Neural crest cell (in vitro differentiated cells): Measurements from ENCODE around the gene ABCB4. TPM values are rescaled to one million over a fixed set of nuclear protein-coding genes. Genes with fewer than 3 reads are reported as not detected.

Experiments used
- DNase-seq: peaks from one replicate; pipeline ENCODE4 v3.0.0; 2021; ENCODE audit warnings: low read depth, mixed read lengths, low spot score
- H3K27ac Mint-ChIP-seq: one replicate; pipeline ENCODE4 v1.8.0; 2021; ENCODE audit warnings: mild to moderate bottlenecking, mixed read lengths; ENCODE audit not compliant: unreplicated experiment
- H3K27me3 Mint-ChIP-seq: 2 replicates; pipeline ENCODE4 v1.8.0; 2021; ENCODE audit warnings: low read depth, mild to moderate bottlenecking, mixed read lengths
- H3K36me3 Mint-ChIP-seq: 2 replicates; pipeline ENCODE4 v1.8.0; 2021; ENCODE audit warnings: low read depth, mild to moderate bottlenecking, mixed read lengths
- H3K4me1 Mint-ChIP-seq: 2 replicates; pipeline ENCODE4 v1.8.0; 2021; ENCODE audit warnings: mixed read lengths
- H3K4me3 Mint-ChIP-seq: one replicate; pipeline ENCODE4 v1.8.0; 2021; ENCODE audit warnings: mild to moderate bottlenecking, mixed read lengths
- H3K9me3 Mint-ChIP-seq: 2 replicates; pipeline ENCODE4 v1.8.0; 2021; ENCODE audit warnings: mixed read lengths
- total RNA-seq: library from RNA; stranded (reverse); gene quantifications from 2 replicates; pipeline ENCODE4 v1.2.1, GENCODE V29; 2021
- TF ChIP-seq, protein P1 (sequence below): fragments of 200-600 bp; sonication (generic); conservative IDR thresholded peaks from 2 replicates; pipeline ENCODE4 v1.5.0; 2021; ENCODE audit warnings: antibody characterized with exemption, mild to moderate bottlenecking

Gene ABCB4
- total RNA-seq, 1 donor from 2014 or later = 5.8 TPM

- TF ChIP-seq, protein P1, sequence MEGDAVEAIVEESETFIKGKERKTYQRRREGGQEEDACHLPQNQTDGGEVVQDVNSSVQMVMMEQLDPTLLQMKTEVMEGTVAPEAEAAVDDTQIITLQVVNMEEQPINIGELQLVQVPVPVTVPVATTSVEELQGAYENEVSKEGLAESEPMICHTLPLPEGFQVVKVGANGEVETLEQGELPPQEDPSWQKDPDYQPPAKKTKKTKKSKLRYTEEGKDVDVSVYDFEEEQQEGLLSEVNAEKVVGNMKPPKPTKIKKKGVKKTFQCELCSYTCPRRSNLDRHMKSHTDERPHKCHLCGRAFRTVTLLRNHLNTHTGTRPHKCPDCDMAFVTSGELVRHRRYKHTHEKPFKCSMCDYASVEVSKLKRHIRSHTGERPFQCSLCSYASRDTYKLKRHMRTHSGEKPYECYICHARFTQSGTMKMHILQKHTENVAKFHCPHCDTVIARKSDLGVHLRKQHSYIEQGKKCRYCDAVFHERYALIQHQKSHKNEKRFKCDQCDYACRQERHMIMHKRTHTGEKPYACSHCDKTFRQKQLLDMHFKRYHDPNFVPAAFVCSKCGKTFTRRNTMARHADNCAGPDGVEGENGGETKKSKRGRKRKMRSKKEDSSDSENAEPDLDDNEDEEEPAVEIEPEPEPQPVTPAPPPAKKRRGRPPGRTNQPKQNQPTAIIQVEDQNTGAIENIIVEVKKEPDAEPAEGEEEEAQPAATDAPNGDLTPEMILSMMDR = no peak
- Mint-ChIP-seq H3K27me3 (no peaks in the 10 kb centered on the region), H3K9me3 (peaks cover 3% of the 10 kb centered on the region), H3K4me1 (no peaks in the 10 kb centered on the region), H3K27ac (no peak overlapping the region), H3K36me3 (peaks cover 18% of the 10 kb centered on the region), H3K4me3 (no peak overlapping the region)
- DNase-seq = no peak
Measured at GRCh38 chr7:87375662-87376435, 99.6 kb downstream of the ABCB4 start.

DNA sequence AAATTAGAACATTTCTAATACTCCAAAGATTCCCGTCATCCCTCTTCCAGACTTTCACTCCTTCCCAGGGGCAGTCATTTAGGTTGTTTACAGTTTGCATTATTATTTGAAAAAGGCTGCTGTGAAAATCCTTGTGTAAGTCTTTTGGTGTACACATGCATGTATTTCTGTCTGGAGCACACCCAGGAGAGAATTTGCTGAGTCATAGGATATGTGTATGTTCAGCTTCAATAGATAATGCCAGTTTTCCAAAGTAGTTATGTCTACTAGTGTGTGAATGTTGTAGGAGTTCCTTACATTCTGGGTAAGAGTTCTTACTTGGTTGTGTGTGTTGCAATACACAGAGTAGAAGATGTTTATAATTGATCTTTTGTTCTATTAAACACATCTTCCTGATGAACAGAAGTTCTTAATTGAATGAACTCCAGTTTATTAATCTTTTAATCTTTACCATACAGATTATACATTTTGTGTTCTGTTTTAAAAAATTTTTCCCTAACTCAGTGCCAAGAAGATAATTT, 104.8 kb downstream of the ABCB4 start:
- peaks cover 3% of the 10 kb centered on the region for H3K9me3 Mint-ChIP-seq
- peak overlapping the region; percentile 88 for H3K27ac Mint-ChIP-seq

DNA sequence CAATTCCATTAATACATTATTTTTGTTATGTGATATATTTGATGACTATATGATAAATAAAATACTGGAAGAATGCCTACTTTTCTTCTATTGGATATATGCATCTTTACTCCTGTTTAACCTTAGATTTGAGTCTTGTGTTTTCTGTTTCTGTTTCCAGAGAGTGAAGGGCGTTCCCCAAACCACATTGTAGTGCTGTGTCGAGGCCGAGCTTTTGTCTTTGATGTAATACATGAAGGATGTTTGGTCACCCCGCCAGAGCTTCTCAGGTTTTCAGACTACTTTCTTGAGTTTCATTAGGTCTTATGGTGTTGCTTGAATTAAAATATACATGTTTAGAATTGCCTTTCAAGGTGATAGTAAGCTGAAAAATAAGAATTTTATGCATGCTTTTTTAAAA, 106.3 kb downstream of the ABCB4 start:
- Mint-ChIP-seq H3K27me3 (no peaks in the 10 kb centered on the region), H3K4me3 (no peak overlapping the region), H3K9me3 (peaks cover 3% of the 10 kb centered on the region), H3K27ac (no peak overlapping the region), H3K4me1 (no peaks in the 10 kb centered on the region), H3K36me3 (peaks cover 22% of the 10 kb centered on the region)
- no peak for DNase-seq
- TF ChIP-seq, protein P1 = no peak

More for the DNA sequence above, 104.8 kb downstream of the ABCB4 start:
- Mint-ChIP-seq H3K36me3 (peaks cover 22% of the 10 kb centered on the region), H3K4me3 (no peak overlapping the region), H3K27me3 (no peaks in the 10 kb centered on the region), H3K4me1 (no peaks in the 10 kb centered on the region)
- no peak for DNase-seq
- TF ChIP-seq, protein P1 = no peak

DNA sequence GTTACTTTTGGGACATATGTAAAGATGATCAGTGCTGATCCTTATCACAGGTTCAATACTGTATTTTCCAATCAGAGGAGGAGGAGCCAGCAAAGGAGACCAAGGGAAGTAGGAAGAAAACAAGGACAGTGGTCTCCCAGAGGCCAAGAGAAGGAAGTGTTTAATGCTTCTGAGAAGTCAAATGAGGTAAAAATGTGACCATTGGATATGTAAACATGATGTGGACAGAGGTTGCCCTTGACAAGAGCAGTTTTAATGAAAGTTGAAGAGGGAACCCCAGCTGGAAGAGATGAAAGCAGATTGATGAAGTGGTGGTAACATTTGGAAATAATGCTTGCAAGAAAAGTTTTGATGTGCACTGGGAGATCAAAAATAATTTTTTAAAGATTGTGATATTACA, 111.2 kb downstream of the ABCB4 start:
- no peak for DNase-seq
- TF ChIP-seq, protein P1 = no peak
- no peaks in the 10 kb centered on the region for H3K9me3 Mint-ChIP-seq
- H3K27ac Mint-ChIP-seq = no peak overlapping the region
- H3K36me3 Mint-ChIP-seq = peaks cover 14% of the 10 kb centered on the region
- no peaks in the 10 kb centered on the region for H3K4me1 Mint-ChIP-seq
- H3K27me3 Mint-ChIP-seq = no peaks in the 10 kb centered on the region
- no peak overlapping the region for H3K4me3 Mint-ChIP-seq

- no peak for DNase-seq
- Mint-ChIP-seq H3K27ac (no peak overlapping the region), H3K9me3 (peaks cover 3% of the 10 kb centered on the region), H3K4me1 (no peaks in the 10 kb centered on the region), H3K4me3 (no peak overlapping the region), H3K36me3 (peaks cover 18% of the 10 kb centered on the region), H3K27me3 (no peaks in the 10 kb centered on the region)
- TF ChIP-seq, protein P1 = no peak
Measured at GRCh38 chr7:87363342-87363741, 112.1 kb downstream of the ABCB4 start.
